Measurements from ENCODE around the gene OR13J1. TPM values are rescaled to one million over a fixed set of nuclear protein-coding genes. Genes with fewer than 3 reads are reported as not detected.
A peak's percentile ranks its signal among the peaks of the same experiment; 100 is the strongest.
"Not testable (repeated sequence)": the region's sequence is repeated elsewhere in the genome, so short reads cannot be mapped to it uniquely, and the experiment has no call there.

Gene OR13J1
- total RNA-seq, 1 experiment from 2014 or later, result not detected

DNA sequence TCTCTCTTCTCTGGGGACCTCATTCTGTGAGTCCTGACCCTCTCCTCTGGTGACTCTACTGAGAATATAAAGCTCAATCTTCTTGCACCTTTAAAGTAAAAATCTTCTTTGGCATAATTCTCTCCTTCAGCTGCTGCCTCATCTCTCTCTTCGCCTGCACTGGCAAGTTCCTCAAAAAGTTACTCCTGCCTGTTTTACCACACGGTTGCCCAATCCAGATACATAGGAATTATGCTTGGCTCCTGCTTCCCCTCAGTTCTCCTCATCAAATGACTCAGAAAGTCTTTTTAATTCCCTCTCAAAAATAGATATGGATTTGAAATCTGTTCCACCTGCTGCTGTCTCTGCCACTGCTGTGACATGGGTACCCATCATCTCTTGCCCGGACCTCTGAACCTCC, 21.4 kb upstream of the OR13J1 start:
- Histone ChIP-seq H3K36me3 (ENCODE audit: control insufficient read depth, insufficient read depth, low read length) (no peaks in the 10 kb centered on the region), H3K4me3 (ENCODE audit: low read depth in 2 of 2, low read length in 2 of 2) (no peak overlapping the region), H3K27ac (ENCODE audit: low read length) (no peak overlapping the region), H3K27me3 (ENCODE audit: control insufficient read depth, insufficient read depth, low read length) (peaks cover 4% of the 10 kb centered on the region; the same call in 1 of the 2 replicates), H3K4me1 (ENCODE audit: control insufficient read depth, insufficient read depth, low read length) (no peaks in the 10 kb centered on the region), H3K9me3 (ENCODE audit: control insufficient read depth, insufficient read depth, low read depth, low read length) (no peaks in the 10 kb centered on the region)
- no TSS peak for BruUV-seq (replicated peaks)
- ATAC-seq (0 out of 2 replicates have a peak, but pooled peaks have one; percentile 12), DNase-seq (ENCODE audit: low read depth, low spot score) (no peak)
- in situ Hi-C loops (cut with HindIII; ENCODE audit: low pct_unique_long_range_greater_than_20kb, low sequenced_read_pairs), result no loop called here
- ChIA-PET CTCF (no interaction called here), POLR2A (interaction anchor here (0.6 kb wide), 1 partner anchor 53 kb away, joined by 9 read pairs; no protein-coding TSS in a partner anchor)
- TF ChIP-seq, protein P1, sequence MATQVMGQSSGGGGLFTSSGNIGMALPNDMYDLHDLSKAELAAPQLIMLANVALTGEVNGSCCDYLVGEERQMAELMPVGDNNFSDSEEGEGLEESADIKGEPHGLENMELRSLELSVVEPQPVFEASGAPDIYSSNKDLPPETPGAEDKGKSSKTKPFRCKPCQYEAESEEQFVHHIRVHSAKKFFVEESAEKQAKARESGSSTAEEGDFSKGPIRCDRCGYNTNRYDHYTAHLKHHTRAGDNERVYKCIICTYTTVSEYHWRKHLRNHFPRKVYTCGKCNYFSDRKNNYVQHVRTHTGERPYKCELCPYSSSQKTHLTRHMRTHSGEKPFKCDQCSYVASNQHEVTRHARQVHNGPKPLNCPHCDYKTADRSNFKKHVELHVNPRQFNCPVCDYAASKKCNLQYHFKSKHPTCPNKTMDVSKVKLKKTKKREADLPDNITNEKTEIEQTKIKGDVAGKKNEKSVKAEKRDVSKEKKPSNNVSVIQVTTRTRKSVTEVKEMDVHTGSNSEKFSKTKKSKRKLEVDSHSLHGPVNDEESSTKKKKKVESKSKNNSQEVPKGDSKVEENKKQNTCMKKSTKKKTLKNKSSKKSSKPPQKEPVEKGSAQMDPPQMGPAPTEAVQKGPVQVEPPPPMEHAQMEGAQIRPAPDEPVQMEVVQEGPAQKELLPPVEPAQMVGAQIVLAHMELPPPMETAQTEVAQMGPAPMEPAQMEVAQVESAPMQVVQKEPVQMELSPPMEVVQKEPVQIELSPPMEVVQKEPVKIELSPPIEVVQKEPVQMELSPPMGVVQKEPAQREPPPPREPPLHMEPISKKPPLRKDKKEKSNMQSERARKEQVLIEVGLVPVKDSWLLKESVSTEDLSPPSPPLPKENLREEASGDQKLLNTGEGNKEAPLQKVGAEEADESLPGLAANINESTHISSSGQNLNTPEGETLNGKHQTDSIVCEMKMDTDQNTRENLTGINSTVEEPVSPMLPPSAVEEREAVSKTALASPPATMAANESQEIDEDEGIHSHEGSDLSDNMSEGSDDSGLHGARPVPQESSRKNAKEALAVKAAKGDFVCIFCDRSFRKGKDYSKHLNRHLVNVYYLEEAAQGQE (IDR thresholded peaks at IDR 0.05; ENCODE audit: insufficient read depth in 1 of 2, low read depth in 2 of 2, low read length in 1 of 2), result no peak
- TF ChIP-seq, protein P2, sequence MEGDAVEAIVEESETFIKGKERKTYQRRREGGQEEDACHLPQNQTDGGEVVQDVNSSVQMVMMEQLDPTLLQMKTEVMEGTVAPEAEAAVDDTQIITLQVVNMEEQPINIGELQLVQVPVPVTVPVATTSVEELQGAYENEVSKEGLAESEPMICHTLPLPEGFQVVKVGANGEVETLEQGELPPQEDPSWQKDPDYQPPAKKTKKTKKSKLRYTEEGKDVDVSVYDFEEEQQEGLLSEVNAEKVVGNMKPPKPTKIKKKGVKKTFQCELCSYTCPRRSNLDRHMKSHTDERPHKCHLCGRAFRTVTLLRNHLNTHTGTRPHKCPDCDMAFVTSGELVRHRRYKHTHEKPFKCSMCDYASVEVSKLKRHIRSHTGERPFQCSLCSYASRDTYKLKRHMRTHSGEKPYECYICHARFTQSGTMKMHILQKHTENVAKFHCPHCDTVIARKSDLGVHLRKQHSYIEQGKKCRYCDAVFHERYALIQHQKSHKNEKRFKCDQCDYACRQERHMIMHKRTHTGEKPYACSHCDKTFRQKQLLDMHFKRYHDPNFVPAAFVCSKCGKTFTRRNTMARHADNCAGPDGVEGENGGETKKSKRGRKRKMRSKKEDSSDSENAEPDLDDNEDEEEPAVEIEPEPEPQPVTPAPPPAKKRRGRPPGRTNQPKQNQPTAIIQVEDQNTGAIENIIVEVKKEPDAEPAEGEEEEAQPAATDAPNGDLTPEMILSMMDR (IDR thresholded peaks at IDR 0.05), result no peak
- TF ChIP-seq SIN3A (IDR thresholded peaks at IDR 0.05; ENCODE audit: borderline replicate concordance, insufficient read depth, low read depth, low read length) (no peak), TCF7L2 (IDR thresholded peaks at IDR 0.05; ENCODE audit: low read depth, low read length) (no peak), POLR2AphosphoS5 (IDR thresholded peaks at IDR 0.05; ENCODE audit: low read depth, low read length) (no peak)
- intact Hi-C loops (cut with micrococcal nuclease; ENCODE audit: unreplicated experiment), result no loop called here

DNA sequence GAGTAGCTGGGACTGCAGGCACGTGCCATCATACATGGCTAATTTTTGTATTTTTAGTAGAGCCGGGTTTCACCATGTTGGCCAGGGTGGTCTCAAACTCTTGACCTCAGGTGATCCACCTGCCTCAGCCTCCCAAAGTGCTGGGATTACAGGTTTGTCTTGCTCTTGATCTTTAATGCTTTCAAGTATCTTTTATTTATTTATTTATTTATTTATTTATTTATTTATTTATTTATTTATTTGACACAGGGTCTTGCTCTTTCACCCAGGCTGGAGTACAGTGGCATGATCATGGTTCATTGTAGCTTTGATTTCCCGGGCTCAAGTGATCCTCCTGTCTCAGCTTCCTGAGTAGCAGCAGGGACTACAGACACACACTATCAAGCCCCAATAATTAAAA, 14.7 kb upstream of the OR13J1 start:
- H3K27me3 ChIP-seq (ENCODE audit: control insufficient read depth, insufficient read depth, low read length); H3K4me1 ChIP-seq (ENCODE audit: control insufficient read depth, insufficient read depth, low read length); H3K36me3 ChIP-seq (ENCODE audit: control insufficient read depth, insufficient read depth, low read length); H3K9me3 ChIP-seq (ENCODE audit: control insufficient read depth, insufficient read depth, low read depth, low read length); ATAC-seq; H3K4me3 ChIP-seq (ENCODE audit: low read depth in 2 of 2, low read length in 2 of 2); BruUV-seq (replicated peaks); in situ Hi-C loops (cut with HindIII; ENCODE audit: low pct_unique_long_range_greater_than_20kb, low sequenced_read_pairs); POLR2A ChIA-PET; DNase-seq (ENCODE audit: low read depth, low spot score); intact Hi-C loops (cut with micrococcal nuclease; ENCODE audit: unreplicated experiment); H3K27ac ChIP-seq (ENCODE audit: low read length): not testable (repeated sequence)
- CTCF ChIA-PET, result interaction anchor here (1.0 kb wide), 1 partner anchor 18 kb away, joined by 3 read pairs; no protein-coding TSS in a partner anchor

DNA sequence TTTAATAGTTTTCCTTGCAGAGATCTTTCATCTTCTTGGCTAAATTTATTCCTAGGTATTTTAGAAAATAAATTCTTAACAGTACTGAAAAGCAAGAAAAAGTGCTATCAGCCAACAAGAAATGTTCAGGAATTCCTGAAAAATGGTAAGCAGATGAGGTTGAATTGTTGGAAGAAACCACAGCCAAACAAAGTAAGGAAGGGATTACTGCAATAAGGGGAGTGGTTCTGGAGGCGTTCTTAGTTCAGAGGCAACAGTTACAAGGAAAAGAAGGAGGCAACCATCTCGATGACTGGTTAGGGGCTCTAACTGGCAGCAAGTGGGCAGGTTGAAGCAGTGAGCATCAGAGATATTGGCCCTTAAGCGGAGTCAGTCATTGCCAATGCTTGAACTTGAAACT, 12.8 kb upstream of the OR13J1 start:
- DNase-seq (ENCODE audit: low read depth, low spot score) (no peak), ATAC-seq (no peak)
- Histone ChIP-seq H3K36me3 (ENCODE audit: control insufficient read depth, insufficient read depth, low read length) (no peaks in the 10 kb centered on the region), H3K27ac (ENCODE audit: low read length) (no peak overlapping the region), H3K27me3 (ENCODE audit: control insufficient read depth, insufficient read depth, low read length) (no peaks in the 10 kb centered on the region; the same call in 1 of the 2 replicates), H3K4me3 (ENCODE audit: low read depth in 2 of 2, low read length in 2 of 2) (no peak overlapping the region), H3K4me1 (ENCODE audit: control insufficient read depth, insufficient read depth, low read length) (peaks cover 5% of the 10 kb centered on the region; the same call in 1 of the 2 replicates), H3K9me3 (ENCODE audit: control insufficient read depth, insufficient read depth, low read depth, low read length) (no peaks in the 10 kb centered on the region)
- in situ Hi-C loops (cut with HindIII; ENCODE audit: low pct_unique_long_range_greater_than_20kb, low sequenced_read_pairs) (no loop called here), intact Hi-C loops (cut with micrococcal nuclease; ENCODE audit: unreplicated experiment) (loop anchor here (1.0 kb wide), 2 partner anchors 57 to 93 kb away; no protein-coding TSS in a partner anchor)
- TF ChIP-seq SIN3A (IDR thresholded peaks at IDR 0.05; ENCODE audit: borderline replicate concordance, insufficient read depth, low read depth, low read length) (no peak), POLR2AphosphoS5 (IDR thresholded peaks at IDR 0.05; ENCODE audit: low read depth, low read length) (no peak), TCF7L2 (IDR thresholded peaks at IDR 0.05; ENCODE audit: low read depth, low read length) (no peak)
- TF ChIP-seq, protein P2 (IDR thresholded peaks at IDR 0.05), result no peak
- TF ChIP-seq, protein P1 (IDR thresholded peaks at IDR 0.05; ENCODE audit: insufficient read depth in 1 of 2, low read depth in 2 of 2, low read length in 1 of 2), result no peak
- ChIA-PET CTCF (interaction anchor here (1.1 to 2.6 kb wide), 7 partner anchors 20 to 279 kb away, joined by 3 to 22 read pairs (median 5); no protein-coding TSS in a partner anchor), POLR2A (no interaction called here)
- BruUV-seq (replicated peaks), result no TSS peak

Measured in Panc1 (cell line).